HCT116 (cell line): ENCODE measurements around the gene TNFRSF25. TPM values are rescaled to one million over a fixed set of nuclear protein-coding genes. Genes with fewer than 3 reads are reported as not detected.

Source experiments
- ATAC-seq: fragments of 200-7000 bp; cut with Tn5 transposase; 2 replicates; pipeline ENCODE4 v1.9.1; 2020; ENCODE audit warnings: mild to moderate bottlenecking, moderate library complexity
- BruUV-seq: library from RNA; stranded (reverse); fragments of 400-500 nt; replicated peaks from 2 replicates; lab custom pipeline; 2021; lab: Mats Ljungman, UMichigan
- CTCF ChIA-PET: fragments of 300-600 bp; sonication (Branson Sonifier 250); formaldehyde crosslinking; loops from one replicate; lab custom pipeline; 2021; ENCODE audit warnings: antibody characterized with exemption; lab: Charles Lee
- POLR2A ChIA-PET: fragments of 300-600, 350-600 bp; sonication (Branson Sonifier 250); formaldehyde crosslinking; loops from one replicate; lab custom pipeline; 2021; ENCODE audit warnings: antibody characterized with exemption; lab: Charles Lee
- RAD21 ChIA-PET, 2 experiments: fragments of 300-600 bp; sonication (Branson Sonifier 250); formaldehyde crosslinking; loops; one replicate each; lab custom pipeline; 2023; ENCODE audit warnings: low total read pairs in 2 of 2; ENCODE audit not compliant: uncharacterized antibody in 2 of 2, unreplicated experiment in 2 of 2, low non-redundant PET in 1 of 2; lab: Charles Lee
- DNase-seq: peaks from one replicate; pipeline ENCODE4 v3.0.0-alpha.2; 2010; ENCODE audit warnings: low read depth, low spot score
- H2AFZ ChIP-seq: fragments of 200-600 bp; shearing (Covaris generic), sonication (generic); 2 replicates; pipeline ENCODE4 v1.6.1; 2017; ENCODE audit warnings: low read depth, mixed run types, mixed read lengths, antibody characterized with exemption, low read length; ENCODE audit not compliant: poor library complexity, severe bottlenecking
- H3K27ac ChIP-seq: 2 replicates; pipeline ENCODE4 v1.5.1; 2012; ENCODE audit warnings: low read depth, low read length
- H3K27me3 ChIP-seq: fragments of 200-600 bp; sonication (generic); 2 replicates; pipeline ENCODE4 v1.6.1; 2016; ENCODE audit warnings: mixed run types, low read length, mixed read lengths; ENCODE audit not compliant: insufficient read depth
- H3K36me3 ChIP-seq, 2 experiments: fragments of 200-500 bp in 1 of 2; fragments of 200-600 bp in 1 of 2; sonication (Bioruptor generic) in 1 of 2; sonication (generic) in 1 of 2; 2 replicates each; pipeline versions ENCODE4 v1.5.1 to v1.6.1; 2014 to 2016; ENCODE audit warnings: low read length in 2 of 2, inconsistent platforms in 1 of 2, mixed read lengths in 1 of 2, mixed run types in 1 of 2; ENCODE audit not compliant: insufficient read depth in 2 of 2, control insufficient read depth in 1 of 2
- H3K4me1 ChIP-seq, 2 experiments: fragments of 200-600 bp in 1 of 2; sonication (generic) in 1 of 2; 2 replicates each; pipeline versions ENCODE4 v1.5.1 to v1.6.1; 2012 to 2017; ENCODE audit warnings: low read length in 2 of 2, inconsistent platforms in 1 of 2, mild to moderate bottlenecking in 1 of 2, mixed read lengths in 1 of 2, mixed run types in 1 of 2, moderate library complexity in 1 of 2; ENCODE audit not compliant: insufficient read depth in 2 of 2, control insufficient read depth in 1 of 2
- H3K4me2 ChIP-seq: fragments of 200-600 bp; sonication (generic); 2 replicates; pipeline ENCODE4 v1.6.1; 2017; ENCODE audit warnings: mixed run types, low read length, mixed read lengths
- H3K4me3 ChIP-seq, 2 experiments: fragments of 200-600 bp in 1 of 2; sonication (generic) in 1 of 2; replicated peaks in 1 of 2; 2 replicates each; pipeline ENCODE4 v1.5.1; 2011 to 2016; ENCODE audit warnings: low read length in 2 of 2, control low read depth in 1 of 2, low read depth in 1 of 2, mild to moderate bottlenecking in 1 of 2, mixed read lengths in 1 of 2, mixed run types in 1 of 2
- H3K79me2 ChIP-seq: fragments of 200-600 bp; sonication (generic); 2 replicates; pipeline ENCODE4 v1.6.1; 2017; ENCODE audit warnings: mild to moderate bottlenecking, mixed run types, low read length, moderate library complexity, mixed read lengths; ENCODE audit not compliant: insufficient read depth
- H3K9ac ChIP-seq: fragments of 200-600 bp; sonication (generic); 2 replicates; pipeline ENCODE4 v1.6.1; 2016; ENCODE audit warnings: low read length, mixed read lengths
- H3K9me2 ChIP-seq: fragments of 200-600 bp; sonication (generic), shearing (Covaris generic); 2 replicates; pipeline ENCODE4 v1.6.1; 2017; ENCODE audit warnings: mixed run types, mild to moderate bottlenecking, moderate library complexity; ENCODE audit not compliant: insufficient read depth
- H3K9me3 ChIP-seq, 2 experiments: fragments of 200-500 bp in 1 of 2; fragments of 200-600 bp in 1 of 2; sonication (Bioruptor generic) in 1 of 2; sonication (generic) in 1 of 2; 2 replicates each; pipeline ENCODE4 v1.6.1; 2014 to 2017; ENCODE audit warnings: low read length in 2 of 2, mixed read lengths in 2 of 2, inconsistent platforms in 1 of 2, low read depth in 1 of 2, mild to moderate bottlenecking in 1 of 2, mixed run types in 1 of 2, moderate library complexity in 1 of 2; ENCODE audit not compliant: control insufficient read depth in 1 of 2, insufficient read depth in 1 of 2
- H4K20me1 ChIP-seq: fragments of 200-600 bp; sonication (generic), shearing (Covaris generic); 2 replicates; pipeline ENCODE4 v1.6.1; 2017; ENCODE audit warnings: mixed run types, mild to moderate bottlenecking, moderate library complexity; ENCODE audit not compliant: insufficient read depth
- CBX3 ChIP-seq: IDR thresholded peaks from 2 replicates; pipeline ENCODE4 v1.6.1; 2012; ENCODE audit warnings: low read depth
- EZH2 ChIP-seq: fragments of 200-600 bp; sonication (generic); IDR thresholded peaks from 2 replicates; pipeline ENCODE4 v1.6.1; 2017; ENCODE audit warnings: antibody characterized with exemption, mixed run types
- FOSL1 ChIP-seq: IDR thresholded peaks from 2 replicates; pipeline ENCODE4 v1.6.1; 2012; ENCODE audit warnings: low read depth
- JUND ChIP-seq: IDR thresholded peaks from 2 replicates; pipeline ENCODE4 v1.6.1; 2012
- MAX ChIP-seq: IDR thresholded peaks from 2 replicates; pipeline ENCODE4 v1.6.1; 2012
- POLR2A ChIP-seq: IDR thresholded peaks from 2 replicates; pipeline ENCODE4 v1.7.0; 2011; ENCODE audit warnings: borderline replicate concordance; ENCODE audit not compliant: insufficient read depth, insufficient read length; ENCODE audit errors: extremely low read depth
- POLR2AphosphoS5 ChIP-seq: IDR thresholded peaks from 2 replicates; pipeline ENCODE4 v1.6.1; 2011; ENCODE audit warnings: mild to moderate bottlenecking, low read depth, low read length, moderate library complexity
- RAD21 ChIP-seq: IDR thresholded peaks from 2 replicates; pipeline ENCODE4 v1.6.1; 2012; ENCODE audit warnings: low read depth, mild to moderate bottlenecking
- REST ChIP-seq: IDR thresholded peaks from 2 replicates; pipeline ENCODE4 v1.6.1; 2012; ENCODE audit warnings: low read depth
- SIN3A ChIP-seq: IDR thresholded peaks from 2 replicates; pipeline ENCODE4 v1.6.1; 2012; ENCODE audit warnings: low read depth
- SRF ChIP-seq: IDR thresholded peaks from 2 replicates; pipeline ENCODE4 v1.6.1; 2012; ENCODE audit warnings: low read depth
- TCF7L2 ChIP-seq: IDR thresholded peaks from 2 replicates; pipeline ENCODE4 v1.7.0; 2011; ENCODE audit warnings: borderline replicate concordance, inconsistent platforms; ENCODE audit not compliant: insufficient read depth, insufficient read length; ENCODE audit errors: extremely low read depth
- ZBTB33 ChIP-seq: IDR thresholded peaks from 2 replicates; pipeline ENCODE4 v1.6.1; 2011; ENCODE audit warnings: mild to moderate bottlenecking, low read length, moderate library complexity; ENCODE audit not compliant: insufficient replicate concordance; ENCODE audit errors: extremely low read depth
- ZNF274 ChIP-seq: fragments of 200-500 bp; sonication (Bioruptor generic); IDR thresholded peaks from 2 replicates; pipeline ENCODE4 v1.6.1; 2014; ENCODE audit warnings: mild to moderate bottlenecking, low read depth, low read length, inconsistent platforms
- intact Hi-C: fragments of 100-400 bp; cut with micrococcal nuclease; formaldehyde crosslinking; loops from 2 replicates; pipeline ENCODE4 v1.10.0; 2022
- total RNA-seq: library from RNA; stranded (reverse); gene quantifications from one replicate; pipeline ENCODE4 v1.2.1, GENCODE V29; 2021; ENCODE audit not compliant: unreplicated experiment

The TNFRSF25 gene
- total RNA-seq, 1 experiment from 2014 or later = 27.5 TPM

GRCh38 chr1:6435547-6435946 lies 30.4 kb downstream of the TNFRSF25 start:
- Histone ChIP-seq H3K4me2 (no peak overlapping the region), H3K36me3 (no peaks in the 10 kb centered on the region), H3K4me1 (peaks cover 8 to 20% of the 10 kb centered on the region in 2 experiments)
- no TSS peak for BruUV-seq
- no peak for ATAC-seq
- no peak for TF ChIP-seq SRF
- TF ChIP-seq ZNF274 = no peak
- TF ChIP-seq TCF7L2 = no peak
- TF ChIP-seq MAX = no peak
- TF ChIP-seq CBX3 = no peak
- TF ChIP-seq SIN3A = no peak
- no peak for TF ChIP-seq JUND
- TF ChIP-seq REST = no peak
- TF ChIP-seq POLR2AphosphoS5 = no peak
- no peak for TF ChIP-seq EZH2
- TF ChIP-seq RAD21 = no peak
- TF ChIP-seq FOSL1 = no peak
- TF ChIP-seq POLR2A = no peak
- TF ChIP-seq ZBTB33 = no peak
- TF ChIP-seq, all 23 proteins: peak for 0
- H3K9ac ChIP-seq = no peak overlapping the region
- ChIA-PET CTCF (interaction anchor here (0.9 kb wide), 1 partner anchor 231 kb away, joined by 4 read pairs; no protein-coding TSS in a partner anchor), POLR2A (no interaction called here), RAD21 (no interaction called here)
- H3K27ac ChIP-seq = no peak overlapping the region
- H2AFZ ChIP-seq = no peak overlapping the region
- DNase-seq = no peak
- H3K9me3 ChIP-seq = no peaks in the 10 kb centered on the region
- H3K79me2 ChIP-seq = no peaks in the 10 kb centered on the region
- no peaks in the 10 kb centered on the region for H4K20me1 ChIP-seq
- no peak overlapping the region for H3K4me3 ChIP-seq
- H3K27me3 ChIP-seq = no peaks in the 10 kb centered on the region
- intact Hi-C loops = no loop called here
- no peaks in the 10 kb centered on the region for H3K9me2 ChIP-seq
